Heart left ventricle (tissue), 16 donors: ENCODE results near the gene FOXK2. TPM values are rescaled to one million over a fixed set of nuclear protein-coding genes. Genes with fewer than 3 reads are reported as not detected.

Source experiments
- ATAC-seq, 4 donors: fragments of 200-7000 bp; cut with Tn5 transposase; one replicate each; pipeline ENCODE4 v1.9.1; 2020 to 2022; ENCODE audit warnings: moderate library complexity in 4 of 4, mild to moderate bottlenecking in 3 of 4, moderate number of reproducible peaks in 1 of 4
- DNase-seq, 5 donors: peaks; one replicate each; pipeline ENCODE4 v3.0.0-alpha.2; 2020
- H3K27ac ChIP-seq, 12 donors: fragments of 200-600 bp; sonication (generic) in 4 of 12; one replicate each; pipeline versions ENCODE4 v1.5.0 to v1.8.0; 2016 to 2022; ENCODE audit warnings: mild to moderate bottlenecking in 2 of 12
- H3K27me3 ChIP-seq, 9 donors: fragments of 200-600 bp; sonication (generic) in 2 of 9; one replicate each; pipeline versions ENCODE4 v1.5.1 to v1.8.0; 2016 to 2022; ENCODE audit warnings: mild to moderate bottlenecking in 3 of 9
- H3K36me3 ChIP-seq, 9 donors: fragments of 200-600 bp; sonication (generic) in 2 of 9; one replicate each; pipeline versions ENCODE4 v1.5.0 to v1.8.0; 2018 to 2022; ENCODE audit warnings: mild to moderate bottlenecking in 2 of 9
- H3K4me1 ChIP-seq, 12 donors: fragments of 200-600 bp; sonication (generic) in 4 of 12; one replicate each; pipeline versions ENCODE4 v1.5.0 to v1.8.0; 2016 to 2022; ENCODE audit warnings: mild to moderate bottlenecking in 3 of 12
- H3K4me3 ChIP-seq, 12 donors: fragments of 200-600 bp; sonication (generic) in 4 of 12; one replicate each; pipeline versions ENCODE4 v1.5.0 to v1.8.0; 2017 to 2022; ENCODE audit warnings: mild to moderate bottlenecking in 9 of 12, moderate library complexity in 4 of 12
- H3K9me3 ChIP-seq, 12 donors: fragments of 200-600 bp; sonication (generic) in 4 of 12; one replicate each; pipeline versions ENCODE4 v1.5.0 to v1.8.0; 2016 to 2022; ENCODE audit warnings: mild to moderate bottlenecking in 1 of 12
- CTCF ChIP-seq, 12 donors: fragments of 200-600 bp; sonication (generic) in 4 of 12; IDR thresholded peaks; one replicate each; pipeline versions ENCODE4 v1.5.0 to v1.8.0; 2018 to 2022; ENCODE audit warnings: antibody characterized with exemption in 12 of 12, mild to moderate bottlenecking in 5 of 12
- POLR2A ChIP-seq, 2 donors: fragments of 450-650 bp; IDR thresholded peaks; one replicate each; pipeline ENCODE4 v1.6.1; 2017; ENCODE audit warnings: antibody characterized with exemption in 2 of 2, mild to moderate bottlenecking in 2 of 2, moderate library complexity in 2 of 2
- WGBS, 4 donors: extraction: QIAGEN DNeasy Blood & Tissue Kit in 2 of 4; methylation state at CpG; one replicate each; pipeline versions ENCODE4 v1.1.5 to v1.1.7; 2013 to 2018; 5-methylcytosine and 5-hydroxymethylcytosine counted together
- intact Hi-C, 10 donors: fragments of 100-400 bp; cut with DNase I; formaldehyde crosslinking; loops; one replicate each; pipeline versions ENCODE4 v1.11.1 to v1.14.2; 2022
- polyA plus RNA-seq, 2 donors: library from polyadenylated mRNA; stranded (reverse); fragments of 200-250 nt; gene quantifications; one replicate each; pipeline ENCODE4 v1.2.3, GENCODE V29; 2013
- total RNA-seq, 9 donors: library from RNA; depleted of rRNA in 2 of 9; stranded (reverse); fragments of >200 nt in 2 of 9; fragmentation: NEBNext Ultra II Directional in 3 of 9; extraction: Animal tissue kit (Norgen Biotek cat#: 25700) in 3 of 9; gene quantifications; one replicate each; pipeline versions ENCODE4 v1.1.0 to v1.2.4, GENCODE V29; 2016 to 2023
- donor health status: ischemic (EF 13 %, LVEDD 7.1; RV severe dilation, severe dysfunction).
- donor health status: healthy with polysubstance abuse.
- donor health status: DM: no; HTN: yes; CAD: no.
- donor health status: DM: no; HTN: no; CAD: no.
- donor health status: ischemic (EF 25% LVEDD 6.9; RV normal size, moderate dysfunction).
- donor health status: ischemic (EF 25% LVEDD 5.7; RV mildly dilated, moderate dysfunction).
- donor health status: healthy.
- donor health status: DM: yes; HTN: yes; CAD: no.
- donor health status: ischemic (EF 35%, LVEDD 5.7; RV mildly dilated, moderate dysfunction).
- donor health status: nonischemic (EF 11% LVEDD 7.7; RV severe dilation, severe dysfunction).
- donor health status: DM: yes; HTN: yes; CAD: no.
- donor health status: PGD.
- donor health status: ischemic (EF 29% LVEDD 5.4; RV normal size, mild dysfunction).
- donor health status: nonischemic (EF 23%, LVEDD 6.1; RV moderate dilation, normal function).

Gene FOXK2
- total and polyA plus RNA-seq, 11 donors: 15.6 to 77.0 (median 33.9) TPM

GRCh38 chr17:82517230-82517865 lies 2.2 kb upstream of the FOXK2 start:
- H3K9me3 ChIP-seq: no peaks in the 10 kb centered on the region
- TF ChIP-seq CTCF (IDR thresholded peaks at IDR 0.05): no peak
- no peak for TF ChIP-seq POLR2A (IDR thresholded peaks at IDR 0.05)

GRCh38 chr17:82519971-82520903 lies 705 bp downstream of the FOXK2 start:
- Histone ChIP-seq H3K27me3 (no peaks in the 10 kb centered on the region), H3K4me3 (peak overlapping the region; percentile 68 to 97 (median 85)), H3K4me1 (peaks cover 6 to 55% (median 30%) of the 10 kb centered on the region in 12 donors), H3K9me3 (no peaks in the 10 kb centered on the region), H3K27ac (peak overlapping the region; percentile 69 to 94 (median 86)), H3K36me3 (no peaks in the 10 kb centered on the region)
- ATAC-seq: no peak
- intact Hi-C loops: loop anchor here in 2 of 10 donors (1.0 to 5.0 kb wide), 3 partner anchors 23 to 32 kb away; no protein-coding TSS in a partner anchor
- TF ChIP-seq CTCF (IDR thresholded peaks at IDR 0.05) (no peak), POLR2A (IDR thresholded peaks at IDR 0.05) (no peak)
- WGBS, 4 donors: 0 to 1% (median 0%) methylated on average over 39 to 94 of the region's 94 CpGs
- peak in 4 of 5 donors; percentile 24 to 66 (median 38) for DNase-seq

More at GRCh38 chr17:82517230-82517865, 2.2 kb upstream of the FOXK2 start:
- no peaks in the 10 kb centered on the region for H3K36me3 ChIP-seq
- no peak for ATAC-seq
- no peak overlapping the region for H3K4me3 ChIP-seq
- no peaks in the 10 kb centered on the region for H3K27me3 ChIP-seq
- H3K4me1 ChIP-seq: peaks cover 0 to 27% (median 13%) of the 10 kb centered on the region in 12 donors
- DNase-seq: no peak
- H3K27ac ChIP-seq: no peak overlapping the region
- intact Hi-C loops: loop anchor here in 1 of 10 donors (5.0 kb wide), 1 partner anchor 35 kb away; no protein-coding TSS in a partner anchor
- WGBS, 4 donors: 86 to 92% (median 91%) methylated on average over 10 of the region's 10 CpGs

- Histone ChIP-seq H3K4me1 (peaks cover 7 to 89% (median 59%) of the 10 kb centered on the region in 12 donors), H3K9me3 (no peaks in the 10 kb centered on the region), H3K36me3 (no peaks in the 10 kb centered on the region), H3K4me3 (no peak overlapping the region), H3K27ac (peak overlapping the region in 2 of 12 donors; percentile 33 to 49), H3K27me3 (no peaks in the 10 kb centered on the region)
- WGBS, 4 donors: 34 to 44% (median 41%) methylated on average over 3 to 4 of the region's 4 CpGs
- ATAC-seq (no peak), DNase-seq (no peak)
- intact Hi-C loops: no loop called here
- TF ChIP-seq POLR2A (IDR thresholded peaks at IDR 0.05) (no peak), CTCF (IDR thresholded peaks at IDR 0.05) (no peak)
Measured at GRCh38 chr17:82524540-82524939, 5.0 kb downstream of the FOXK2 start.

GRCh38 chr17:82525712-82526111 lies 6.2 kb downstream of the FOXK2 start:
- H3K36me3 ChIP-seq: no peaks in the 10 kb centered on the region
- no peak for ATAC-seq
- TF ChIP-seq CTCF (IDR thresholded peaks at IDR 0.05): no peak
- TF ChIP-seq POLR2A (IDR thresholded peaks at IDR 0.05): no peak
- peak overlapping the region in 2 of 12 donors; percentile 33 to 82 for H3K27ac ChIP-seq
- H3K27me3 ChIP-seq: no peaks in the 10 kb centered on the region
- 45 to 70% (median 49%) methylated on average over 4 of the region's 4 CpGs for WGBS, 4 donors
- no peak for DNase-seq
- H3K4me3 ChIP-seq: no peak overlapping the region
- intact Hi-C loops: no loop called here
- H3K4me1 ChIP-seq: peaks cover 7 to 97% (median 65%) of the 10 kb centered on the region in 12 donors
- no peaks in the 10 kb centered on the region for H3K9me3 ChIP-seq
